ENCODE data around the gene TMIGD1.

The TMIGD1 gene

GRCh38 chr17:30333503-30334360 lies at the start of gene TMIGD1:
TMIGD1 (minus strand) TSS chr17:30334057; CDS start chr17:30332133, 1,924 bp downstream.
- DNase-seq = no peak

- no peak for DNase-seq
These were observed 48.5 kb upstream of the TMIGD1 start for GRCh38 chr17:30382345-30382744.

GRCh38 chr17:30381340-30381659 lies 47.4 kb upstream of the TMIGD1 start:
- DNase-seq = no peak

GRCh38 chr17:30380643-30381339 lies 46.9 kb upstream of the TMIGD1 start:
- DNase-seq = no peak

- DNase-seq = no peak
These were observed 46.1 kb upstream of the TMIGD1 start for GRCh38 chr17:30379903-30380381.

- DNase-seq = peak in 4 of 6 experiments; percentile 8 to 58 (median 23)
These were observed 45.5 kb upstream of the TMIGD1 start for GRCh38 chr17:30379303-30379902.

GRCh38 chr17:30378825-30379302 lies 45.0 kb upstream of the TMIGD1 start, which contains the start of gene CPD:
CPD (plus strand) TSS chr17:30378927; CDS start chr17:30378981, 54 bp downstream.
- DNase-seq = peak; percentile 90 to 97 (median 95)

- peak in 5 of 6 experiments; percentile 18 to 81 (median 59) for DNase-seq
These were observed 44.5 kb upstream of the TMIGD1 start for GRCh38 chr17:30378241-30378824.

- no peak for DNase-seq
These were observed 43.9 kb upstream of the TMIGD1 start for GRCh38 chr17:30377574-30378240.

- DNase-seq = no peak
These were observed 43.0 kb upstream of the TMIGD1 start for GRCh38 chr17:30376621-30377452.

- DNase-seq = no peak
These were observed 41.8 kb upstream of the TMIGD1 start for GRCh38 chr17:30375661-30376060.

- DNase-seq = no peak
These were observed 38.9 kb upstream of the TMIGD1 start for GRCh38 chr17:30372755-30373154.

GRCh38 chr17:30369995-30370394 lies 36.1 kb upstream of the TMIGD1 start:
- DNase-seq = no peak

GRCh38 chr17:30368912-30369720 lies 35.3 kb upstream of the TMIGD1 start:
- no peak for DNase-seq

GRCh38 chr17:30366536-30366935 lies 32.7 kb upstream of the TMIGD1 start:
- DNase-seq = no peak

GRCh38 chr17:30363715-30364202 lies 29.9 kb upstream of the TMIGD1 start:
- DNase-seq = peak in 4 of 6 experiments; percentile 11 to 57 (median 52)

- DNase-seq = no peak
These were observed 28.0 kb upstream of the TMIGD1 start for GRCh38 chr17:30361766-30362279.

GRCh38 chr17:30360086-30360808 lies 26.4 kb upstream of the TMIGD1 start:
- DNase-seq = no peak

GRCh38 chr17:30358055-30358760 lies 24.4 kb upstream of the TMIGD1 start:
- no peak for DNase-seq

All from stimulated activated naive CD4-positive, alpha-beta T cell (primary cell).